A549 treated with GW870086 at 1 μM for 4 hours (cell line): Measurements from ENCODE around the gene FXN. TPM values are rescaled to one million over a fixed set of nuclear protein-coding genes. Genes with fewer than 3 reads are reported as not detected.

Source experiments
- total RNA-seq: library from RNA; stranded (reverse); fragments of 200-300 nt; extraction: Qiagen RNA extraction; gene quantifications from 5 replicates; pipeline ENCODE4 v1.2.3, GENCODE V29; 2022; ENCODE audit warnings: low read depth

FXN gene
- 23.8 to 27.5 TPM (median 25.6 TPM) in 5 replicates for total RNA-seq

GRCh38 chr9:69035438-69036308, at the start of gene FXN:
FXN (plus strand) TSS chr9:69035752; CDS start chr9:69035783, 31 bp downstream.

GRCh38 chr9:69014013-69014412, 21.5 kb upstream of the FXN start, which contains the start of gene PRKACG:
PRKACG (minus strand) TSS chr9:69014113; CDS start chr9:69014092, 21 bp downstream.

Other genes starting within 250 kb of the FXN start
- not detected in 5 replicates for gene PRKACG, start 21.6 kb upstream of the FXN start, total RNA-seq
- gene TJP2, start 138.5 kb downstream of the FXN start, total RNA-seq, result 3.6 to 6.5 TPM (median 4.8 TPM) in 5 replicates